ENCODE measurements around the gene INTS2. TPM values are rescaled to one million over a fixed set of nuclear protein-coding genes. Genes with fewer than 3 reads are reported as not detected.

Gene INTS2
- total and polyA plus RNA-seq, 2 donors (not counting 1 experiment from before 2014, with no cell fraction given) = 3.5 to 19.5 TPM

- Histone ChIP-seq H3K79me2 (ENCODE audit: control insufficient read depth, insufficient read depth, low read length) (no peaks in the 10 kb centered on the region), H2AFZ (ENCODE audit: insufficient read depth, low read depth, low read length, poor library complexity, severe bottlenecking) (no peak overlapping the region), H3K27me3 (replicated peaks in 1 of 4; ENCODE audit: control extremely low read depth in 1 of 4, control insufficient read depth in 3 of 4, insufficient read depth in 4 of 4, low read length in 3 of 4) (no peaks in the 10 kb centered on the region), H3K4me1 (ENCODE audit: control insufficient read depth in 2 of 2, insufficient read depth in 2 of 2, low read length in 2 of 2) (peaks cover 5 to 6% of the 10 kb centered on the region in 2 donors), H3K9ac (ENCODE audit: low read length) (no peak overlapping the region), H3K4me2 (replicated peaks; ENCODE audit: low read depth, low read length, poor library complexity, severe bottlenecking) (no peak overlapping the region), H3K27ac (ENCODE audit: low read length in 2 of 2) (no peak overlapping the region), H3K36me3 (replicated peaks in 1 of 2; ENCODE audit: control extremely low read depth in 1 of 2, control insufficient read depth in 1 of 2, extremely low read depth in 1 of 2, insufficient read depth in 2 of 2, low read length in 1 of 2) (no peaks in the 10 kb centered on the region), H4K20me1 (ENCODE audit: control insufficient read depth, insufficient read depth, low read length, poor library complexity, severe bottlenecking) (no peaks in the 10 kb centered on the region), H3K9me3 (ENCODE audit: control extremely low read depth in 1 of 3, control insufficient read depth in 2 of 3, insufficient read depth in 1 of 3, low read length in 2 of 3) (no peaks in the 10 kb centered on the region), H3K4me3 (ENCODE audit: control extremely low read depth in 1 of 5, extremely low read depth in 1 of 5, insufficient read depth in 1 of 5, low read depth in 2 of 5, low read length in 4 of 5) (no peak overlapping the region)
- Mint-ChIP-seq H3K27me3 (no peaks in the 10 kb centered on the region), H3K9me3 (ENCODE audit: insufficient read depth) (no peaks in the 10 kb centered on the region), H3K27ac (no peak overlapping the region), H3K4me3 (no peak overlapping the region), H3K4me1 (peaks cover 9% of the 10 kb centered on the region)
- TF ChIP-seq, protein P1, sequence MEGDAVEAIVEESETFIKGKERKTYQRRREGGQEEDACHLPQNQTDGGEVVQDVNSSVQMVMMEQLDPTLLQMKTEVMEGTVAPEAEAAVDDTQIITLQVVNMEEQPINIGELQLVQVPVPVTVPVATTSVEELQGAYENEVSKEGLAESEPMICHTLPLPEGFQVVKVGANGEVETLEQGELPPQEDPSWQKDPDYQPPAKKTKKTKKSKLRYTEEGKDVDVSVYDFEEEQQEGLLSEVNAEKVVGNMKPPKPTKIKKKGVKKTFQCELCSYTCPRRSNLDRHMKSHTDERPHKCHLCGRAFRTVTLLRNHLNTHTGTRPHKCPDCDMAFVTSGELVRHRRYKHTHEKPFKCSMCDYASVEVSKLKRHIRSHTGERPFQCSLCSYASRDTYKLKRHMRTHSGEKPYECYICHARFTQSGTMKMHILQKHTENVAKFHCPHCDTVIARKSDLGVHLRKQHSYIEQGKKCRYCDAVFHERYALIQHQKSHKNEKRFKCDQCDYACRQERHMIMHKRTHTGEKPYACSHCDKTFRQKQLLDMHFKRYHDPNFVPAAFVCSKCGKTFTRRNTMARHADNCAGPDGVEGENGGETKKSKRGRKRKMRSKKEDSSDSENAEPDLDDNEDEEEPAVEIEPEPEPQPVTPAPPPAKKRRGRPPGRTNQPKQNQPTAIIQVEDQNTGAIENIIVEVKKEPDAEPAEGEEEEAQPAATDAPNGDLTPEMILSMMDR (IDR thresholded peaks at IDR 0.05) = no peak
- no peak for TF ChIP-seq EZH2 (IDR thresholded peaks at IDR 0.05; ENCODE audit: borderline replicate concordance, insufficient read depth, low read depth, low read length, poor library complexity, severe bottlenecking)
- DNase-seq (no peak), ATAC-seq (ENCODE audit: low read depth) (no peak)
- intact Hi-C loops (cut with micrococcal nuclease) = no loop called here
- no CpG with 5 or more reads among the region's 3 CpGs for WGBS (ENCODE audit: insufficient coverage)
- ChIA-PET POLR2A (no interaction called here), CTCF (interaction anchor here (0.9 to 3.0 kb wide), 2 partner anchors 19 to 197 kb away, joined by 3 to 20 read pairs; no protein-coding TSS in a partner anchor)
These were observed 95.3 kb downstream of the INTS2 start for GRCh38 chr17:61832463-61832862.

- no peaks in the 10 kb centered on the region for H3K27me3 Mint-ChIP-seq
- Histone ChIP-seq H3K79me2 (ENCODE audit: control insufficient read depth, insufficient read depth, low read length) (no peaks in the 10 kb centered on the region), H3K27me3 (replicated peaks in 1 of 4; ENCODE audit: control extremely low read depth in 1 of 4, control insufficient read depth in 3 of 4, insufficient read depth in 4 of 4, low read length in 3 of 4) (no peaks in the 10 kb centered on the region), H3K9me3 (ENCODE audit: control extremely low read depth in 1 of 3, control insufficient read depth in 2 of 3, insufficient read depth in 1 of 3, low read length in 2 of 3) (no peaks in the 10 kb centered on the region), H4K20me1 (ENCODE audit: control insufficient read depth, insufficient read depth, low read length, poor library complexity, severe bottlenecking) (no peaks in the 10 kb centered on the region), H3K9ac (ENCODE audit: low read length) (no peak overlapping the region), H3K4me2 (replicated peaks; ENCODE audit: low read depth, low read length, poor library complexity, severe bottlenecking) (no peak overlapping the region), H2AFZ (ENCODE audit: insufficient read depth, low read depth, low read length, poor library complexity, severe bottlenecking) (no peak overlapping the region), H3K4me3 (ENCODE audit: control extremely low read depth in 1 of 5, extremely low read depth in 1 of 5, insufficient read depth in 1 of 5, low read depth in 2 of 5, low read length in 4 of 5) (no peak overlapping the region), H3K4me1 (ENCODE audit: control insufficient read depth in 2 of 2, insufficient read depth in 2 of 2, low read length in 2 of 2) (no peaks in the 10 kb centered on the region), H3K36me3 (replicated peaks in 1 of 2; ENCODE audit: control extremely low read depth in 1 of 2, control insufficient read depth in 1 of 2, extremely low read depth in 1 of 2, insufficient read depth in 2 of 2, low read length in 1 of 2) (no peaks in the 10 kb centered on the region), H3K27ac (ENCODE audit: low read length in 2 of 2) (no peak overlapping the region)
- H3K4me1 Mint-ChIP-seq = peaks cover 6% of the 10 kb centered on the region
- H3K4me3 Mint-ChIP-seq = no peak overlapping the region
- TF ChIP-seq, protein P1 (IDR thresholded peaks at IDR 0.05) = no peak
- no peak for TF ChIP-seq EZH2 (IDR thresholded peaks at IDR 0.05; ENCODE audit: borderline replicate concordance, insufficient read depth, low read depth, low read length, poor library complexity, severe bottlenecking)
- H3K27ac Mint-ChIP-seq = no peak overlapping the region
- WGBS (ENCODE audit: insufficient coverage) = 100% methylated on average over 1 of the region's 1 CpG
- DNase-seq (no peak), ATAC-seq (ENCODE audit: low read depth) (no peak)
- intact Hi-C loops (cut with micrococcal nuclease) = no loop called here
- CTCF ChIA-PET = no interaction called here
- no peaks in the 10 kb centered on the region for H3K9me3 Mint-ChIP-seq (ENCODE audit: insufficient read depth)
- POLR2A ChIA-PET = no interaction called here
These were observed 96.7 kb downstream of the INTS2 start for GRCh38 chr17:61831099-61831498.

Measured in B cell (primary cell).